Fibroblast of mammary gland (primary cell): ENCODE measurements around the gene AMBP.
"Not testable (repeated sequence)": the region's sequence is repeated elsewhere in the genome, so short reads cannot be mapped to it uniquely, and the experiment has no call there.

Source experiments
- DNase-seq: peaks from one replicate; pipeline ENCODE4 v3.0.0-alpha.2; 2010; ENCODE audit warnings: low read depth
- H3K4me3 ChIP-seq: 2 replicates; pipeline ENCODE4 v1.5.1; 2011; ENCODE audit warnings: low read depth, mild to moderate bottlenecking, low read length, moderate library complexity; ENCODE audit not compliant: control insufficient read depth
- CTCF ChIP-seq: conservative IDR thresholded peaks from 2 replicates; pipeline ENCODE4 v1.5.1; 2011; ENCODE audit warnings: low read depth, low read length, inconsistent platforms; ENCODE audit not compliant: control insufficient read depth, insufficient read depth

AMBP gene

GRCh38 chr9:114047717-114048116 lies 30.4 kb downstream of the AMBP start:
- no peak overlapping the region for H3K4me3 ChIP-seq
- DNase-seq: no peak
- peak; percentile 22 for TF ChIP-seq CTCF

- no peak for TF ChIP-seq CTCF
- no peak overlapping the region for H3K4me3 ChIP-seq
- DNase-seq: peak; percentile 39
Observed at GRCh38 chr9:114046875-114047274, 31.2 kb downstream of the AMBP start.

DNA sequence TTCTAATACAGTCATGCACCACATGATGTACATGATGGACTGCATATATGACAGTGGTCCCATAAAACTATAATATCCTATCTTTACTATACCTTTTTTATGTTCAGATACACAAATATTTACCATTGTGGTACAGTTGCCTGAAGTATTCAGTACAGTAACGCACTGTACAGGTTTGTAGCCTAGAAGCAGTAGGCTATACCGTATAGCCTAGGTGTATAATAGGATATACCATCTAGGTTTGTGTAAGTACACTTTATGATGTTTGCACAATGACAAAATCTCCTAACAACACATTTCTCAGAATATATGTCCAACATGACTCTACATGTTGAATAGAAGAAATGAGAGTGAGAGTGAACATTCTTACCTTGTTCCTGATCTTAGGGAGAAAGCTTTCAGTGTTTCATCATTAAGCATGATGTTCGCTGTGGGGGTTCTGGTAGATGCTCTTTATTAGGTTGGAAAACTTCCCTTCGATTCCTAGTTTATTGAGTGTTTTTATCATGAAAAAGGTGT lies 31.8 kb downstream of the AMBP start:
- H3K4me3 ChIP-seq: no peak overlapping the region
- no peak for DNase-seq
- TF ChIP-seq CTCF: no peak

- not testable (repeated sequence) for DNase-seq, H3K4me3 ChIP-seq
Observed at GRCh38 chr9:114043660-114044059, 34.4 kb downstream of the AMBP start.

DNA sequence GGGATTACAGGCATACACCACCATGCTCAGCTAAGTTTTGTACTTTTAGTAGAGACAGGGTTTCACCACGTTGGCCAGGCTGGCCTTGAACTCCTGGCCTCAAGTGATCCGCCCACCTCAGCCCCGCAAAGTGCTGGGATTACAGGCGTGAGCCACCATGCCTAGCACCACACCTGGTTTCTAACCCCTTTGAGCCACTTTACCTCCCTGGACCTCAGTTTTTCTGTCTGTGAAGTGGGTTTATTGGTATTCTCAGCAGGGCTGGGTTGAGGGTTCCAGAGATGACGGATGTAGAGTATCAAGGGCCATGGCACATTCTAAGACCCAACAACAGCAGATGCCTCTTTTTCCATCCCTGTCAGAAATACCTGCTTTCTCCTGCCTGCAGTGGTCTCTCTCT lies 38.6 kb downstream of the AMBP start:
- DNase-seq: no peak
- no peak overlapping the region for H3K4me3 ChIP-seq
- TF ChIP-seq CTCF: no peak

- no peak for TF ChIP-seq CTCF
- no peak overlapping the region for H3K4me3 ChIP-seq
- DNase-seq: no peak
Observed at GRCh38 chr9:114038724-114039313, 39.3 kb downstream of the AMBP start.

GRCh38 chr9:114037961-114038723 lies 40.0 kb downstream of the AMBP start:
- no peak overlapping the region for H3K4me3 ChIP-seq
- TF ChIP-seq CTCF: no peak
- DNase-seq: no peak
